GM19240 (cell line): ENCODE results near the gene ATXN2.

ENCODE experiments used
- DNase-seq: peaks from one replicate; pipeline ENCODE4 v3.0.0; 2011; ENCODE audit warnings: low spot score; ENCODE audit not compliant: insufficient read length

ATXN2 gene

DNA sequence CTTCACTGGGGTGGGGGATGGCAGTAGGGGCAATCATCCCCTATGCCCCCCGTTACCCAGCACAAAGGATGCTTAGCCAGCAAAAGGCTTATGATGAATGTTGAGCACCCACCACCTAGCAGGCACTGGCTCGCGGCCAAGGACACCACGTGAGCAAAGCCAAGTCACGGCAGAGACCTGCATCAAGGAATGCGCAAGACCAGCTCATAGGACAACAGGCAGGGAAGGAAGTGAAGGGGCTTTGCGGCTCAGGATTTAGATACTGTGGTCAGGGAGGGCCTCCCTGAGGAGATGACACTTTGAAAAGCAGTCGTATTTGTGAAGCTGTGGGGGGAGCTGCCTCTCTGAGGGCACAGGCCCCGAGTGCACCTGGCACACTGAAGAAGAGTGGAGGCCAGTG is 160.6 kb downstream of the ATXN2 start:
- DNase-seq, result no peak

DNA sequence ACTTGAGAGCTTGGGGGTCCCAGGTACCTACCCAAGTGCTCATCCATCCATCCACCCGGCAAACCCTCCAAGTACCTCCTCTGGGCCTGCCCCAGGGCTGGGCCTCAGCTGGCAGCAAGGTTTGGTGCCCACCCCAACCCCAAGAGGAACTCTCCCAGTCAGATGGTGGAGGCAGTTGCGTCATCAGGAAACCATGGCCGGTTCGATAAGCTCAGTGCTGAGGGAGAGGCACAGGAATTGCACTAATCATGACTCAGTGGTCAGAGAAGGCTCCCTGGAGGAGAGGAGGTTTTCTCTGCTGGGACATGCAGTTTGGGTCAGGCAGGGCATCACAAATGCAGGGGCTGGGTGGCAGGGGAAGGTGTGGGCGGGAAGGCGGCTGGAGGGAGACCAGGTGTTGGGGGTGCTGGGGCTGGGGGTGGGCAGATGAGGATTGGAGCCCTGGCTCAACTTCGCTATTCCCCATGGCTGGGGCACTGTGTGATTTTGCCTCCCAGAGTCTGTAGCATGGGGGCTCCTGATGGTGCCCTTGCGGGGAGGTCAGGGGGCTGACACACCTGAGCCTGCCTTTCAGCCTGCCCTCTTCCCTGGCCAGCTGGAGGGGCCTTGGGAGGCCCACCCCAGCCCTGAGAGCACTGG is 161.2 kb downstream of the ATXN2 start:
- no peak for DNase-seq

GRCh38 chr12:111436811-111437210 is 162.3 kb downstream of the ATXN2 start:
- no peak for DNase-seq

GRCh38 chr12:111436266-111436665 is 162.8 kb downstream of the ATXN2 start:
- DNase-seq, result no peak

DNA sequence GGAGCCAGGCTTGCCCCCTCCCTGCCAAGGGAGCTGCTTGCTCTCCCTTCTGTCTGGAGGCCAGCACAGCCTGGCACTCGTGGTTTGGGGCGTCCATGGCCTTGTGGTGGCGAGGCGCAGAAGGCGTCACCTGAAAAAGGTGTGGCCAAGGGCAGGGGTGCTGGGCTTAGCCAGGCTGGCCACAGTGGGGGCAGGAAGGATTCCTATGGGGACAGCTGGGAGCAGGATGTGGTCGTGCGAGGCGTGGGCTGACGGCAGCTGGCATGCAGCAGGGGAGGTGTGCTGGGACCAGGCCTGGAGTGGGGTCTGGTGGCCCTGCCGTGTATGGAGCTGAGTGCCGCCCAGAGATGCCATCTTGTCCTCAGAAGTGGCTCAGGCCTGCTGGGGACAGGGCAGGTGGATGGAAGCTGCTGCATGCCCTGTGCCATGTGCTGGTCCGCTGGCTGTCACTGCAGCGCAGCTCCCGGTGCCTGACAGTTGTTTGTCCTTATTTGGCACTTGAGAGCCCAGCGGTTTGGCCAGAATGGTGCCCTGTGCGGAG is 163.4 kb downstream of the ATXN2 start:
- no peak for DNase-seq

GRCh38 chr12:111434680-111435338 is 164.3 kb downstream of the ATXN2 start:
- no peak for DNase-seq

DNA sequence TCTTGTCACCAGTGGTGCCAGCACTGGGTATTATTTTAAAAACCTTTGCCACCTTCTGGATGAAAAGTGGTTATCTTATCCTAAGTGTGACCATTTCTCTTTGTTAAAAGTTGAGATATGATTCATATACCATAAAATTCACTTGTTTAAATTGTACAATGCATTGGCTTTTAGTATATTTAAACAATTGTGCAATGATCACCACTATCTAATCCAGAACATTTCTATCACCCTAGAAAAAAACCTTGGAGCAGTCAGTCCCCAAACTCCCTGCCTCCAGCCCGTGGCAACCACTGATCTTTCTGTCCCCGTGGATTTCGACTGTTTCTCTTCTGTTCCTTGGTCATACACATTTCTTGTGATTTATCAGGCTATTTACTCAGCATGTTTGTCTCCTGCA is 165.1 kb downstream of the ATXN2 start:
- no peak for DNase-seq

GRCh38 chr12:111431772-111432171 is 167.3 kb downstream of the ATXN2 start:
- DNase-seq, result no peak

DNA sequence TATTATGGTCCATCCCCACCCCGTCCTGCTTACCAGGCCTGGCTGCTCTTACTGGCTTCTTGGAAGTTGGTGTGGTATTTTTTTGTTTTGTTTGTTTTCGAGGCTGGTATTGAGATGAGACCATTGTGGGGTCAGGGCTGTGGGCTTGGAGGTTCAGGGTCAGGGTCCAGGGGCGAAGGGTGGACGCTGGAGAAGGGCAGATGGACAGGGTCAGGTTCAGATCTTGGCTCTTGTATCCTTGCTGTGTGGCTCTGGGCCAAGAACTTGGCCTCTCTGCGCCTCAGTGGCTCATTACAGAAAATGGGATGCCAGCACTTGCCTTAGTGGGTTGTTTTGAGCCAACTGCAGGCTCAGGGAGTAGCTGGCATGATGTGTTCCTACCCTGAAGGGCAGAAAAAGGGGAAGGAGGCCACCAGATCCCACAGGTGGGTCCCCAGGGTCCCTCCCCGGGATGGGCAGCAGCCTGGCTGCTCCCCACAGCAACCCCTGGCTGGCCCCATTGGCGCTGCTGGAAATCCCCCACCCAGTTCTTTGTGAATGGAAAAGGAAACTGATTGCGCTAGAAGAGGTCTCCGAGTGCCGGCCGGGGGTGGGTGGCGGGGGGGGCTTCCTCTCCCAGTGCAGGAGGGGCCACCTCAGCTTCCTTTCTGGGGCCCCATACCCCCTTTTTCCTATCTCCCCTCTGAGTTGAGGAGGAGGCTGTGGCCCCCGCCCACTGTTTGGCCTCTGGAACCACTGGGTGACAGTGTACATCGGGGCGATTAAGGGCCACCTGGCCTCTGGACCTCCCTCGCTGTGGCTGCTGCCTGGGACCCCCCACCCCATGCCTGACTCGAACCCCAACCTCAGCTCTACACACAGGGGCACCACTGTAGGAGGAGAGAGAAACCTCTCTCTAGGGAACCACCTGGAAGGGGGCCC is 168.4 kb downstream of the ATXN2 start:
- no peak for DNase-seq

DNA sequence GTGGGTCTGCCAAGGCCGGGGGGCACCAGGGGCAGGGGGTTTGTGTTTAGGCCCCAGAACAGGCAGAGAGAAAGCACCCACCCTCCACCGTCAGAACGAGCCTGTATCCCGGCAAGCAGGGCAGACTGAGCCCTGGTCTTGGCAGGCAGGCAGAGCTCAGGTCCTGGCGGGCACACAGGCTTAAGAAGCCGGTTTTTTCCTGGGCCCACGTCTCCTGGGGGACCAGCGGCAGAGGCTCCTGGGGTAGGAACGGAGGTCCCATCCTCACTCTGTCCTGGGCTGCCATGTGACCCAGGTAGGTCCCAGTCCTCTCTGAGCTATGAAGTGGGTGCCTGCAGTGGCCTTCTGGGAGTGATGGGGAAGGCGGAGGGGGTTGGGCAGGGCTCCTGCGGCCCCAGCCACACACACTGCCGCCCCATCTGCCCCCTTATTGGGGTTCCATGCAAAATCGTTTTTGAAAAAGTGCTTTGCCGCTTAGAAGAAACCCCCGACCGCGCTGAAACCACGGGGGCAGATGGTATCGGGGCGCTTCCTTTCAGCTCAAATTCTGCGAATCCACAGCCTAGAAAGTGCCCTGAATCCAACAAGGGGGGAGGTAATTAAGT is 169.2 kb downstream of the ATXN2 start:
- no peak for DNase-seq

DNA sequence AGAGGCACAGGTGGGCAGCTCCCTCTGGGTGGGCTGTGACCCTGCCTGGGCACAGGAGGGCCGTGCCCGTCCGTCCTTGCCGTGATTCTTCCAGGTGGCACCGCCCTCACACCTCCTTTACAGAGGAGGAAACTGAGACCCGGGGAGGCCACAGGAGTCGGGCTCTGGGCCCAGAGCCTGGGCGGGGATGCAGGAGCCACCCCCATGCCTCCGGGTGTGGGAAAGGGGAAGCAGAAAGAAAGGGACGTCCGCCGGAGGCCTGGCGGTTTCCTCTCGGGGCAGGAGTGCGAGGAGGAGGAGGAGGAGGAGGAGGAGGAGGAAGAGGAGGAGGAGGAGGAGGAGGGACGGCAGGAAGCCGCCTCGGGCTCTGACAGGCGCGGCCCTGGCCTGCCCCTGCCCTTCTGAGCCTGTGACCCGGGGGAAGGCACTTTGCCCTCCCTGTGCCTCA is 170.4 kb downstream of the ATXN2 start:
- DNase-seq, result no peak

DNA sequence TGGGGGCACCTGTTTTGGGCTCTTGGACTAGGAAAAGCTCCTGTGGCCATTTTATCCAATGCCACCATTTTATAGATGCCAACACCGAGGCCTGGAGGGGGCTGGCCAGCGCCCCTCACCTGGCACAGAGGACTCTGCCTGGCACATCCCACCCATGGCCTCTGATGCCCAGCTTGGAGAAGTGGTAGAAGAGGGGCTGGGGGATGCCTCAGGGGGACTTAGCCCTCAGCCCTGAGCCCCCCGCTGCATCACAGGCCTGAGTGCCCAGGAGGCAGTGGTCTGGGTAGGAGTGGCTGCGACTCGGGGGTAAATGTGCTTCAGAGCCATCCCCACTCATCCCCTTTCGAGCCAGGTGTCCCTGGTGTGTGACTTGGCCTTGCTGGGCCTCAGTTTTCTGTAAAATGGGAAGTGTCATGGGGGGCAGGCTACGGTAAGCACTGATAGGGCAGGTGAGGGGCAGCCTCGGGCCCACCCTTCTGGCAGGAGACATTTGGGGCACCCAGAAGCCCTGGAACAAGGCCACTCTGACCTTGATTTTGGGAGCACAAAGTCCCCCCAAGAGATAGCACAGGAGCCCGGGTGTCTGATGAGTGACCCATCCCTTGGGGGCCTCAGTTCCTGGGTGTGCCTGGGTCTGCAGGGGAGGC is 170.9 kb downstream of the ATXN2 start:
- no peak for DNase-seq

- no peak for DNase-seq
Observed at GRCh38 chr12:111427417-111428074, 171.6 kb downstream of the ATXN2 start.

- DNase-seq, result no peak
Observed at GRCh38 chr12:111426344-111427185, 172.6 kb downstream of the ATXN2 start.

DNA sequence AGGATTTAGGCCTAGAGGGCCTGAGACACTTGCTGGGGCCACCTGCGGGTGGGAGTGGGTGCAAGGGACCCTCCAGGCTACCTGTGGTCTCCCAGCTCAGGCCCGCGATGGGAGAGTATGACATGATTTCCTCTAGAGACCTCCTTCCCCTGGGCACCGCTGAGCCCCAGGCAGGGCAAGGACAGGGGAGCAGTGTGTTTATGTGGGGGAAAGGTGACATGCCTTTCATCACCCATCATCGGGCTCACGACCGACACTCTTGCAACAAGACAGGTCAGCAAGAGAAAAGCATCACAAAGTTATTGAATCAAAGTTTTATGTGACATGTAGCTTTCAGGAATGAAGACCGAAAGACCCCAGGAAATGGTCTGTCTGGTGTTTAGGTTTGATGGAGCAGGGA is 173.5 kb downstream of the ATXN2 start:
- DNase-seq, result no peak

GRCh38 chr12:111424793-111425251 is 174.3 kb downstream of the ATXN2 start:
- DNase-seq, result no peak

DNA sequence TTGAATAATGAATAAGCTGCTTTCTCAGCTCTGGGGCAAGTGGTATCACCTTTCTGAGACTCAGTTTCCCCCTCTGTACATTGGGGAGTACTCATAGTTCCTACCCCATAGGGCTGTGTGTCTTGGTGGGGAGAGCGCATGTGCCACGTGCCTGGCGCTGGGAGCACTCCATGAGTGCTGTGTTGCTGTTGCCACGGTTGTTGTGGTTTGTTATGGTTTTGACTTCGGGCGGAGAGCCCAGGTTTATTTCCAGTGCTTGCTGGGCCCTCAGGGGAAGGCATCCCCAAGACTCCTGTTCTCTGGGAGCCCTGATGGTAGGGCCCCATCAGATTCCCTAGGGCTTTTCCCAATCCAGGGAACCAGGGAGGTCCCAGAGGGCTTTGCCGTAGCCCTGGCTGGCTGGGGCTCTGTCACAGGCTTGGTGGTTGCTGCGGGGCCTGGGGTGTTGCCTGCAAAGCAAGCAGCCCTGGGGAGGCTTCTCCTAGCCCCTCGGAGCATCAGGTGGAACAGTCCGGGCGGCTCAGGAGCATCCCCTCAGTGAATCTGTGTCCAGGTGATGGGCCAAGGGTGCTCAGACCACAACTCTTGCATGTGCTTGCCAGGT is 174.8 kb downstream of the ATXN2 start:
- no peak for DNase-seq

- DNase-seq, result no peak
Observed at GRCh38 chr12:111420494-111420893, 178.6 kb downstream of the ATXN2 start.

GRCh38 chr12:111419784-111420183 is 179.3 kb downstream of the ATXN2 start:
- no peak for DNase-seq
